DOHH2 (cell line): ENCODE data around the gene CPEB3.
A peak's percentile ranks its signal among the peaks of the same experiment; 100 is the strongest.

Experiments used
- H3F3A ChIP-seq: fragments of 200-600 bp; sonication (generic), shearing (Covaris generic); 2 replicates; pipeline ENCODE4 v1.6.0; 2016; ENCODE audit warnings: antibody characterized with exemption, mild to moderate bottlenecking; ENCODE audit not compliant: control insufficient read depth, insufficient read depth
- H3K27ac ChIP-seq: fragments of 200-600 bp; sonication (generic); 2 replicates; pipeline ENCODE4 v1.5.1; 2014; ENCODE audit warnings: low read depth, mild to moderate bottlenecking, low read length, moderate library complexity
- H3K27me3 ChIP-seq: fragments of 200-600 bp; sonication (generic); 2 replicates; pipeline ENCODE4 v1.6.1; 2014; ENCODE audit warnings: mild to moderate bottlenecking, low read length, mixed read lengths; ENCODE audit not compliant: control insufficient read depth
- H3K36me3 ChIP-seq: fragments of 200-600 bp; sonication (generic); 2 replicates; pipeline ENCODE4 v1.6.1; 2014; ENCODE audit warnings: mild to moderate bottlenecking, low read length, moderate library complexity, mixed read lengths; ENCODE audit not compliant: control insufficient read depth
- H3K4me1 ChIP-seq: fragments of 200-600 bp; sonication (generic); 2 replicates; pipeline ENCODE4 v1.6.1; 2014; ENCODE audit warnings: mild to moderate bottlenecking, low read length, mixed read lengths; ENCODE audit not compliant: control insufficient read depth
- H3K4me2 ChIP-seq: fragments of 200-600 bp; sonication (generic); 2 replicates; pipeline ENCODE4 v1.6.0; 2014; ENCODE audit warnings: mild to moderate bottlenecking, low read length, moderate library complexity
- H3K4me3 ChIP-seq: fragments of 200-600 bp; sonication (generic); 2 replicates; pipeline ENCODE4 v1.5.1; 2014; ENCODE audit warnings: mild to moderate bottlenecking, low read length, mixed read lengths
- H3K79me2 ChIP-seq: fragments of 200-600 bp; sonication (generic); 2 replicates; pipeline ENCODE4 v1.6.1; 2014; ENCODE audit warnings: mild to moderate bottlenecking, low read length, mixed read lengths; ENCODE audit not compliant: control insufficient read depth
- H3K9me2 ChIP-seq: fragments of 200-600 bp; sonication (generic); replicated peaks from 2 replicates; pipeline ENCODE4 v1.6.1; 2014; ENCODE audit warnings: mild to moderate bottlenecking, low read length, mixed read lengths; ENCODE audit not compliant: control insufficient read depth
- H3K9me3 ChIP-seq: fragments of 200-600 bp; sonication (generic); 2 replicates; pipeline ENCODE4 v1.6.1; 2014; ENCODE audit warnings: antibody characterized with exemption, low read length, mixed read lengths; ENCODE audit not compliant: control insufficient read depth, insufficient read depth
- H4K20me1 ChIP-seq: fragments of 200-600 bp; sonication (generic); 2 replicates; pipeline ENCODE4 v1.6.0; 2014; ENCODE audit warnings: low read depth, mild to moderate bottlenecking, antibody characterized with exemption, low read length, moderate library complexity; ENCODE audit not compliant: control insufficient read depth, insufficient read depth
- CTCF ChIP-seq: fragments of 200-600 bp; sonication (generic); IDR thresholded peaks from one replicate; pipeline ENCODE4 v1.5.1; 2014; ENCODE audit warnings: antibody characterized with exemption, mild to moderate bottlenecking, low read depth, low read length; ENCODE audit not compliant: poor library complexity, severe bottlenecking
- EZH2phosphoT487 ChIP-seq: fragments of 200-600 bp; sonication (generic); IDR thresholded peaks from 2 replicates; pipeline ENCODE4 v1.6.1; 2017; ENCODE audit warnings: borderline replicate concordance, mild to moderate bottlenecking, antibody characterized with exemption, low read length, moderate library complexity, mixed read lengths

The CPEB3 gene

GRCh38 chr10:92146781-92147180, 144.1 kb downstream of the CPEB3 start:
- Histone ChIP-seq H3K9me3 (no peaks in the 10 kb centered on the region), H3K4me1 (peaks cover 59% of the 10 kb centered on the region), H3K79me2 (no peaks in the 10 kb centered on the region), H3K27me3 (no peaks in the 10 kb centered on the region), H4K20me1 (no peaks in the 10 kb centered on the region), H3K27ac (no peak overlapping the region), H3K36me3 (no peaks in the 10 kb centered on the region), H3F3A (peaks cover 16% of the 10 kb centered on the region), H3K4me3 (no peak overlapping the region), H3K4me2 (peak overlapping the region; percentile 35), H3K9me2 (no peaks in the 10 kb centered on the region)
- TF ChIP-seq EZH2phosphoT487: no peak
- TF ChIP-seq CTCF: no peak

- H3K79me2 ChIP-seq: no peaks in the 10 kb centered on the region
- H3K27me3 ChIP-seq: no peaks in the 10 kb centered on the region
- H3K4me3 ChIP-seq: peak overlapping the region; percentile 12; the same call in 1 of the 2 replicates
- H4K20me1 ChIP-seq: no peaks in the 10 kb centered on the region
- peak overlapping the region; percentile 12; the same call in 1 of the 2 replicates for H3K27ac ChIP-seq
- H3K4me2 ChIP-seq: peak overlapping the region; percentile 35
- H3K4me1 ChIP-seq: peaks cover 61% of the 10 kb centered on the region
- no peaks in the 10 kb centered on the region for H3K36me3 ChIP-seq
- peaks cover 16% of the 10 kb centered on the region for H3F3A ChIP-seq
- H3K9me3 ChIP-seq: no peaks in the 10 kb centered on the region
- H3K9me2 ChIP-seq: no peaks in the 10 kb centered on the region
- TF ChIP-seq EZH2phosphoT487 (no peak), CTCF (no peak)
These were observed 144.8 kb downstream of the CPEB3 start for GRCh38 chr10:92146107-92146506.

- Histone ChIP-seq H3K27me3 (no peaks in the 10 kb centered on the region), H3K4me3 (peak overlapping the region; percentile 61), H3K9me3 (no peaks in the 10 kb centered on the region), H3K79me2 (no peaks in the 10 kb centered on the region), H3K9me2 (no peaks in the 10 kb centered on the region), H3F3A (peaks cover 16% of the 10 kb centered on the region), H4K20me1 (no peaks in the 10 kb centered on the region), H3K4me1 (peaks cover 61% of the 10 kb centered on the region), H3K27ac (peak overlapping the region; percentile 90), H3K36me3 (no peaks in the 10 kb centered on the region), H3K4me2 (peak overlapping the region; percentile 73)
- no peak for TF ChIP-seq CTCF
- no peak for TF ChIP-seq EZH2phosphoT487
These were observed 147.9 kb downstream of the CPEB3 start for GRCh38 chr10:92142949-92143348.

GRCh38 chr10:92142512-92142911, 148.4 kb downstream of the CPEB3 start:
- Histone ChIP-seq H3K27me3 (no peaks in the 10 kb centered on the region), H3K4me1 (peaks cover 57% of the 10 kb centered on the region)

More at GRCh38 chr10:92142512-92142911, 148.4 kb downstream of the CPEB3 start:
- TF ChIP-seq CTCF (peak; percentile 45), EZH2phosphoT487 (no peak)
- no peaks in the 10 kb centered on the region for H3K9me2 ChIP-seq
- H3K4me3 ChIP-seq: peak overlapping the region; percentile 61
- H3K79me2 ChIP-seq: no peaks in the 10 kb centered on the region
- no peaks in the 10 kb centered on the region for H3K36me3 ChIP-seq
- H3F3A ChIP-seq: peaks cover 16% of the 10 kb centered on the region
- H3K27ac ChIP-seq: peak overlapping the region; percentile 90
- H3K9me3 ChIP-seq: no peaks in the 10 kb centered on the region
- H3K4me2 ChIP-seq: peak overlapping the region; percentile 73
- no peaks in the 10 kb centered on the region for H4K20me1 ChIP-seq
